Activated CD8-positive, alpha-beta memory T cell treated with anti-CD3 and anti-CD28 coated beads, Interleukin-2, amount 10 ng/mL, durations not matched to agents 7 days and 5 days (primary cell): ENCODE results near the gene CBY1. TPM values are rescaled to one million over a fixed set of nuclear protein-coding genes. Genes with fewer than 3 reads are reported as not detected.
"Not testable (repeated sequence)": the region's sequence is repeated elsewhere in the genome, so short reads cannot be mapped to it uniquely, and the experiment has no call there.

ENCODE experiments used
- ATAC-seq: fragments of 150-1000 bp; cut with Tn5 transposase; one replicate; pipeline ENCODE4 v1.10.0; 2021; ENCODE audit warnings: moderate library complexity
- CTCF ChIA-PET: fragments of 350-600 bp; sonication (Branson Sonifier 250); formaldehyde crosslinking; loops from one replicate; lab custom pipeline; 2021; ENCODE audit warnings: antibody characterized with exemption; lab: Charles Lee
- DNase-seq: peaks from one replicate; pipeline ENCODE4 v3.0.0-alpha.2; 2020
- H3K27ac Mint-ChIP-seq: one replicate; pipeline ENCODE4 v1.8.0; 2021; ENCODE audit warnings: mild to moderate bottlenecking, mixed read lengths
- H3K27me3 Mint-ChIP-seq: one replicate; pipeline ENCODE4 v1.8.0; 2021; ENCODE audit warnings: mixed read lengths
- H3K36me3 Mint-ChIP-seq: one replicate; pipeline ENCODE4 v1.8.0; 2021; ENCODE audit warnings: mild to moderate bottlenecking, mixed read lengths
- H3K4me1 Mint-ChIP-seq: one replicate; pipeline ENCODE4 v1.8.0; 2021; ENCODE audit warnings: mixed read lengths
- H3K4me3 Mint-ChIP-seq: one replicate; pipeline ENCODE4 v1.8.0; 2021; ENCODE audit warnings: mild to moderate bottlenecking, moderate library complexity, mixed read lengths
- H3K9me3 Mint-ChIP-seq: one replicate; pipeline ENCODE4 v1.8.0; 2022; ENCODE audit warnings: low read depth, mixed read lengths
- total RNA-seq, 2 experiments: library from RNA; stranded (reverse); gene quantifications; one replicate each; pipeline ENCODE4 v1.2.3, GENCODE V29; 2021

The CBY1 gene
- total RNA-seq, 2 experiments from 2014 or later = 11.2 to 12.0 TPM

GRCh38 chr22:38629108-38629507 lies 27.3 kb upstream of the CBY1 start:
- Mint-ChIP-seq H3K4me1 (peaks cover 15% of the 10 kb centered on the region), H3K27ac (no peak overlapping the region), H3K36me3 (no peaks in the 10 kb centered on the region), H3K9me3 (no peaks in the 10 kb centered on the region), H3K27me3 (no peaks in the 10 kb centered on the region), H3K4me3 (no peak overlapping the region)
- DNase-seq = no peak
- ATAC-seq = no peak
- CTCF ChIA-PET = no interaction called here

- Mint-ChIP-seq H3K27me3 (no peaks in the 10 kb centered on the region), H3K4me1 (peaks cover 15% of the 10 kb centered on the region), H3K27ac (peak overlapping the region; percentile 52), H3K9me3 (no peaks in the 10 kb centered on the region), H3K4me3 (peak overlapping the region; percentile 35), H3K36me3 (no peaks in the 10 kb centered on the region)
- DNase-seq (peak; percentile 64), ATAC-seq (peak; percentile 87)
- CTCF ChIA-PET = no interaction called here
These were observed 24.7 kb upstream of the CBY1 start for GRCh38 chr22:38631724-38632123.

- DNase-seq (no peak), ATAC-seq (no peak)
- CTCF ChIA-PET = no interaction called here
- no peak overlapping the region for H3K4me3 Mint-ChIP-seq
- peaks cover 15% of the 10 kb centered on the region for H3K4me1 Mint-ChIP-seq
- no peak overlapping the region for H3K27ac Mint-ChIP-seq
- H3K36me3 Mint-ChIP-seq = no peaks in the 10 kb centered on the region
- H3K27me3 Mint-ChIP-seq = no peaks in the 10 kb centered on the region
- H3K9me3 Mint-ChIP-seq = no peaks in the 10 kb centered on the region
These were observed 23.9 kb upstream of the CBY1 start for GRCh38 chr22:38632528-38632927.

- no peaks in the 10 kb centered on the region for H3K9me3 Mint-ChIP-seq
- H3K27me3 Mint-ChIP-seq = no peaks in the 10 kb centered on the region
- ATAC-seq = no peak
- no peak overlapping the region for H3K27ac Mint-ChIP-seq
- no peaks in the 10 kb centered on the region for H3K36me3 Mint-ChIP-seq
- CTCF ChIA-PET = no interaction called here
- H3K4me1 Mint-ChIP-seq = no peaks in the 10 kb centered on the region
- DNase-seq = no peak
- no peak overlapping the region for H3K4me3 Mint-ChIP-seq
These were observed 18.2 kb upstream of the CBY1 start for GRCh38 chr22:38638216-38638615.

- no peak for ATAC-seq
These were observed 17.7 kb upstream of the CBY1 start for GRCh38 chr22:38638728-38639127.

GRCh38 chr22:38641476-38642040 lies 14.9 kb upstream of the CBY1 start:
- H3K9me3 Mint-ChIP-seq = no peaks in the 10 kb centered on the region
- CTCF ChIA-PET = no interaction called here
- DNase-seq (no peak), ATAC-seq (no peak)
- no peaks in the 10 kb centered on the region for H3K4me1 Mint-ChIP-seq
- H3K27me3 Mint-ChIP-seq = no peaks in the 10 kb centered on the region
- no peak overlapping the region for H3K27ac Mint-ChIP-seq
- no peak overlapping the region for H3K4me3 Mint-ChIP-seq
- no peaks in the 10 kb centered on the region for H3K36me3 Mint-ChIP-seq

More at GRCh38 chr22:38638728-38639127, 17.7 kb upstream of the CBY1 start:
- no peaks in the 10 kb centered on the region for H3K27me3 Mint-ChIP-seq
- H3K9me3 Mint-ChIP-seq = no peaks in the 10 kb centered on the region
- H3K27ac Mint-ChIP-seq = no peak overlapping the region
- no peak for DNase-seq
- CTCF ChIA-PET = no interaction called here
- no peaks in the 10 kb centered on the region for H3K4me1 Mint-ChIP-seq
- H3K4me3 Mint-ChIP-seq = no peak overlapping the region
- no peaks in the 10 kb centered on the region for H3K36me3 Mint-ChIP-seq

GRCh38 chr22:38644245-38644644 lies 12.2 kb upstream of the CBY1 start:
- CTCF ChIA-PET, H3K4me1 Mint-ChIP-seq, H3K9me3 Mint-ChIP-seq, H3K36me3 Mint-ChIP-seq, DNase-seq, H3K4me3 Mint-ChIP-seq, H3K27ac Mint-ChIP-seq, H3K27me3 Mint-ChIP-seq: not testable (repeated sequence)
- peak; percentile 57 for ATAC-seq

- CTCF ChIA-PET = no interaction called here
- no peak overlapping the region for H3K27ac Mint-ChIP-seq
- ATAC-seq (no peak), DNase-seq (no peak)
- H3K9me3 Mint-ChIP-seq = no peaks in the 10 kb centered on the region
- peaks cover 3% of the 10 kb centered on the region for H3K27me3 Mint-ChIP-seq
- H3K4me1 Mint-ChIP-seq = no peaks in the 10 kb centered on the region
- no peak overlapping the region for H3K4me3 Mint-ChIP-seq
- no peaks in the 10 kb centered on the region for H3K36me3 Mint-ChIP-seq
These were observed 11.0 kb upstream of the CBY1 start for GRCh38 chr22:38645430-38645829.

- H3K27me3 Mint-ChIP-seq = peaks cover 3% of the 10 kb centered on the region
- no peak overlapping the region for H3K27ac Mint-ChIP-seq
- H3K36me3 Mint-ChIP-seq = no peaks in the 10 kb centered on the region
- ATAC-seq = no peak
- H3K9me3 Mint-ChIP-seq = no peaks in the 10 kb centered on the region
- peaks cover 2% of the 10 kb centered on the region for H3K4me1 Mint-ChIP-seq
- H3K4me3 Mint-ChIP-seq = no peak overlapping the region
- CTCF ChIA-PET = no interaction called here
- DNase-seq = no peak
These were observed 6.5 kb upstream of the CBY1 start for GRCh38 chr22:38649841-38650522.

- Mint-ChIP-seq H3K4me1 (peaks cover 13% of the 10 kb centered on the region), H3K27me3 (no peaks in the 10 kb centered on the region), H3K36me3 (no peaks in the 10 kb centered on the region), H3K9me3 (no peaks in the 10 kb centered on the region), H3K4me3 (no peak overlapping the region), H3K27ac (no peak overlapping the region)
- DNase-seq (no peak), ATAC-seq (no peak)
- CTCF ChIA-PET = no interaction called here
These were observed 3.6 kb upstream of the CBY1 start for GRCh38 chr22:38652859-38653258.

- CTCF ChIA-PET = no interaction called here
- no peaks in the 10 kb centered on the region for H3K27me3 Mint-ChIP-seq
- H3K27ac Mint-ChIP-seq = no peak overlapping the region
- no peak overlapping the region for H3K4me3 Mint-ChIP-seq
- ATAC-seq = no peak
- H3K36me3 Mint-ChIP-seq = no peaks in the 10 kb centered on the region
- H3K9me3 Mint-ChIP-seq = no peaks in the 10 kb centered on the region
- DNase-seq = no peak
- peaks cover 19% of the 10 kb centered on the region for H3K4me1 Mint-ChIP-seq
These were observed 2.7 kb upstream of the CBY1 start for GRCh38 chr22:38653741-38654140.

GRCh38 chr22:38655519-38656255 lies 751 bp upstream of the CBY1 start:
- ATAC-seq = no peak
- Mint-ChIP-seq H3K27me3 (no peaks in the 10 kb centered on the region), H3K4me1 (peaks cover 22% of the 10 kb centered on the region), H3K9me3 (no peaks in the 10 kb centered on the region), H3K36me3 (no peaks in the 10 kb centered on the region), H3K4me3 (peak overlapping the region; percentile 80), H3K27ac (peak overlapping the region; percentile 94)
- CTCF ChIA-PET = no interaction called here
- DNase-seq = no peak

- Mint-ChIP-seq H3K36me3 (no peaks in the 10 kb centered on the region), H3K4me3 (peak overlapping the region; percentile 80), H3K9me3 (no peaks in the 10 kb centered on the region), H3K4me1 (peaks cover 22% of the 10 kb centered on the region), H3K27ac (peak overlapping the region; percentile 94), H3K27me3 (no peaks in the 10 kb centered on the region)
- DNase-seq (peak; percentile 67), ATAC-seq (peak; percentile 37)
- CTCF ChIA-PET = interaction anchor here (1.8 kb wide), 1 partner anchor 25 kb away, joined by 8 read pairs; the partner anchor contains the start of gene TOMM22
These were observed 839 bp downstream of the CBY1 start for GRCh38 chr22:38657045-38657909.
